Measurements from ENCODE around the gene ADGRL1.

ADGRL1 gene

GRCh38 chr19:14135985-14136508 lies 69.9 kb downstream of the ADGRL1 start:
- DNase-seq = peak; percentile 44

GRCh38 chr19:14135355-14135754 lies 70.6 kb downstream of the ADGRL1 start:
- DNase-seq = no peak

- DNase-seq = no peak
Observed at GRCh38 chr19:14127929-14128509, 78.0 kb downstream of the ADGRL1 start.

DNA sequence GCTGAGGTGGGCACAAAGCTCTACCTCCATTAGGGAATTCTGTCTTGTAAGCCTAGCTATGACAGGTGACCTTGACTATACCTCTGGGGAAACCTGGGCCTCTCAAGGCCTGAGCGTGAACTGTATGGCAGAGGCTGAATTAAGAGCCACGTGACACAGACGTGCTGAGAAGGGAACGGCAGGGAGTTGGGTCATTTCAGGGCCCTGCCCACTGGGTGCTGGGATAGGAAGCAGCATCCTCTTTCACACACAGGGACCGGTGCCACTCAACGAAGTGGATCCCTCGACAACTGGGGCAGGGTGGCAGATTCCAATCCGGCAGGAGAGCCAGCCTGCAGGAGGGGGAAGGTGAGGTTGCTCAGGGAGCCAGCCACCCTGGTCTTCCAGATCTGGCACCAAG lies 78.8 kb downstream of the ADGRL1 start:
- DNase-seq = no peak

- DNase-seq = no peak
Observed at GRCh38 chr19:14122924-14123323, 83.0 kb downstream of the ADGRL1 start.

- no peak for DNase-seq
Observed at GRCh38 chr19:14120497-14120780, 85.5 kb downstream of the ADGRL1 start.

DNA sequence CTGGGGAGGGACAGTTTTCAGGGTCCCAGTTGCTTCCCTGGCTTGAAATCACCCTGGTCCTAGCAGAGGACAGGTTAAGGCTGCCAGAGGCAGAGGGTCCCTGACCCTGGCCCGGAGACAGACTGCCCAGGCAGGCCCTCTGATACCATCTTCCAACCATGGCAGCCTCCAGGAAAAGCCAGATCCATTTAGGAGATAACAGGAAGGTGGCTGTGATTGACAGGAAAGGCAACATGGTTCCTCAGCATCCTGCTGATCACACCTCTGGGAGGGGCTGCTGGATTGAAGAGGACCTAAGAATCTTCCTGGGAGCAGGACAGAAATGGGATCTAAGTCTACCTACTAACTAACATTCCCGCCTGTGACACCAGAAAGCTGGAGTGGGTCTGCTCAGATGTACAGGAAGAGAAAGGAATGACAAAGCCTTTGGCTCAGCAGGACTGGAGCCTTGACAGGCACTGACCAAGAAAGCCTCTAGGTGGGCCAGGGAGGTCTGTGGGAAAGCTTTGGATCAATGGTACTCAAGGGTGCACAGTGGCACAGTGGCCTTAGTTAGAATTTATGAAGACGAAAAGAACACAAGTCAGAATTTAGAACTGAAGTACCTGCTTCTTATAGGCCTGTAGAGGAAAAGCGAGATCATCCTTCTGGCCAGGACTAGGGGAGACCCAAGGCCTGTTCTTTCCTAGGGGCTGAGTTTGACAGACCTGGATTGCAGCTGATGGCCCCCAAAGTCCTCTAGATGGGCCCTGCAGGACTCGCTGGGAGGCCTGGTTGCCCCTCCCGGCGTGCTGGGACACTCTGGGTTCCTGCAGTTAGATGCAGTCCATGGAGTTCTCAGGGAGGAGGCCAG lies 86.1 kb downstream of the ADGRL1 start:
- DNase-seq = no peak

GRCh38 chr19:14119146-14119545 lies 86.8 kb downstream of the ADGRL1 start:
- no peak for DNase-seq

DNA sequence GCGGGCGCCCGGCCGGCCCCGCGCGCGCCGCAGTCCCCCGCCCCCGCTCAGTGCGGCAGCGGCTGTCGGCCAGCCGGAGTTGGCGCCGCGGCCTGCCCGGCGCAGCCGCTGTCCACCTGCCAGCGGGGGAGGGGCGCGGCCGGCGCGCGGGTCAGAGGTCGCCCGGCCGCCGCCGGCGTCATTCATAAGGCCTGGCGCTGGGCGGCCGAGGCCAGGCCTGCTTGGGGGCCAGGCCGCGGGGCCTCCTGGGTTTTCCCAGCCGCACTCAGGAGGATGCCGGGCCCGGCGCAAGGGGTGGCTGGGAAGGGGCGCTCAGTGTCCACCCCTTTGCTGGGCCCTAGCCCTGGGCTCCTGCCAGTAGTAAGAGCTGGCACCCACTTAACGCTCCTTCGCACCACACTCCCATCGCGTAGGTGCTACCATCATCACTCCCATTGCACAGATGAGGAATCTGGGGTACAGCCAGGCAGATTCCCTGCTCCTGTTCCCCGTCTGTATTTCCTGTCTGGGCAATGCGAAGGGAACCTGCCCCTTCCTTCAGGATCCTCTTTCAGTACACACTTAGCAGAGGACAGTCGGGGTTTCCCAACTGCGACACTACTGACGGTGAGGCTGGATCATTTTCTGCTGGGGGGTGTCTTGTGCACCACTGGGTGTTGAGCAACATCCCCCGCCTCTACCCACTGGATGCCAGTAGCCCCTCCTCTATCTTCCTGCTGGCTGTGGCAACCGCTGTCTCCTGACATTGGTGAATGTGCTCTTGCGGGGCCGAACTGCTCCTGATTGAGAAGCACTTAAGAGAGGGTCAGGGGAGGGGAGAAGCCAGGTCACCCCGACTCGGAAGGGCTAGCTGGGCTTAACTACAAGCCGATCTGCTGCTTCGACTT lies 87.6 kb downstream of the ADGRL1 start:
- peak; percentile 93 for DNase-seq

DNA sequence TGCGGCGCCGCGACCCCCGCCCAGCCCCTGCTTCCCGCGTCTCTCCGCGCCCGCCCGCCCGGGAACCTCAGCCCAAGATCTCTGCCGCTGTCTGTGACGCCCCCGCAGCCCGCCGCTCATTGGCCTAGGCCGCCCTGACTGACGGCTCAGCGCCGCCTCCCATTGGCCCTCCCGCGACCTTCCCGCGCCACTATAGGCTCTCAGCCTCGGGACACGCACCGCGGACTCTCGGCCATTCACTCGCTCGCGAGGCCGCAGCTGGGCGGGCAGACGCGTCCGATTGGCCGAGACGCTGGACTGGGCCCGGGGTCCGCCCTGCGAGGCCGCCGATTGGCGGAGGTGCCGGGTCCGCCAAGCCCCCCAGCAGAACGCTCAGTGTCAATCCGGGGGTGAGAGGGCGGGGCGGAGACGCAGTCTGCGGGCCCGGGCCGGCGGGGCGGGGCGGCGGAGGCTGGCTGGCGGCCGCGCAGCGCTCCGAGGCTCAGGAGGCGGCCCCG lies 88.3 kb downstream of the ADGRL1 start, which contains the start of gene PRKACA:
Gene PRKACA (minus strand): TSS at position 95 of the 497 bp plus-strand sequence. CDS start 215 bp downstream, outside the sequence.
- peak; percentile 99 for DNase-seq

- peak; percentile 30 for DNase-seq
Observed at GRCh38 chr19:14116918-14117578, 88.9 kb downstream of the ADGRL1 start.

GRCh38 chr19:14116525-14116917 lies 89.4 kb downstream of the ADGRL1 start:
- DNase-seq = no peak

DNA sequence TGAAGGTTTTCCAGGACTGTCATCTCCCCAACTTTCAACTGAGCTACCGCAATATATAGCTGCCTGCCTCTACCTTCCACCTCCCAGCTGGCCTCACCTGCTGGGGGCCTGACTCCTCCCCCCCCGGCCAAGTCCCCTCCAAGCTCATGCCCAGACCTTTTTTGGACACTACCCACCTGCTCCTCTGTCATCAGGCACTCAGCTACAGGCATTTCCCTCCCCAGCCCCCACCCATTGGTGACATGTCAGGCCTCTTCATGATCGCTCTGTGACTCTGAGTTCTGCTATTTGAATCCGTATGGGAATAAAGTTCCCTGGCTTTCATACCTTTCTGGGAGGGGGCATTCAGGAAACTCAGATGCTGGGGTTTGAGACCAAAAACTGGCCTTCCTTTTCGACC lies 90.2 kb downstream of the ADGRL1 start:
- no peak for DNase-seq

- DNase-seq = peak; percentile 28
Observed at GRCh38 chr19:14114854-14115253, 91.1 kb downstream of the ADGRL1 start.

DNA sequence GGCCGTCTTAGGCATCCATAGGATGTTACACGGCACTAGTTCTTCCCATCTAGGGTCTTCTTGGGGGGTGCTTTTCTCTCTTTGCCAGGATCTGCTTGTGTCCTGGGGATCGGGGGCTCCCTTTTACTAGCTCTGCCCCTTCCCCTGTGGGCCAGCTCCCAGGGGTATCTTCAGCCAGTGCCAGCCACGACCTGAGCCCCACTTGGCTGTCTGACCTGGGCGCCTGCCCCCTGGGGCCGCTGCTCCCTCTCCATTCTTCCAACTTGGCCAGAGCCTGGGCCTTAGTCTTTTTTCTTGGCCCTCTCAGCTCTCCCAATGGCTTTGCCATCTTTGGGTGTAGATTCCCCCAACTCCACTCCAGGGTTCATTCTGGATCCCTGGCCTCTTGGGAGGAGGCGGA lies 91.5 kb downstream of the ADGRL1 start:
- no peak for DNase-seq

GRCh38 chr19:14113762-14114414 lies 92.1 kb downstream of the ADGRL1 start:
- no peak for DNase-seq

GRCh38 chr19:14112809-14113385 lies 93.1 kb downstream of the ADGRL1 start:
- DNase-seq = no peak

DNA sequence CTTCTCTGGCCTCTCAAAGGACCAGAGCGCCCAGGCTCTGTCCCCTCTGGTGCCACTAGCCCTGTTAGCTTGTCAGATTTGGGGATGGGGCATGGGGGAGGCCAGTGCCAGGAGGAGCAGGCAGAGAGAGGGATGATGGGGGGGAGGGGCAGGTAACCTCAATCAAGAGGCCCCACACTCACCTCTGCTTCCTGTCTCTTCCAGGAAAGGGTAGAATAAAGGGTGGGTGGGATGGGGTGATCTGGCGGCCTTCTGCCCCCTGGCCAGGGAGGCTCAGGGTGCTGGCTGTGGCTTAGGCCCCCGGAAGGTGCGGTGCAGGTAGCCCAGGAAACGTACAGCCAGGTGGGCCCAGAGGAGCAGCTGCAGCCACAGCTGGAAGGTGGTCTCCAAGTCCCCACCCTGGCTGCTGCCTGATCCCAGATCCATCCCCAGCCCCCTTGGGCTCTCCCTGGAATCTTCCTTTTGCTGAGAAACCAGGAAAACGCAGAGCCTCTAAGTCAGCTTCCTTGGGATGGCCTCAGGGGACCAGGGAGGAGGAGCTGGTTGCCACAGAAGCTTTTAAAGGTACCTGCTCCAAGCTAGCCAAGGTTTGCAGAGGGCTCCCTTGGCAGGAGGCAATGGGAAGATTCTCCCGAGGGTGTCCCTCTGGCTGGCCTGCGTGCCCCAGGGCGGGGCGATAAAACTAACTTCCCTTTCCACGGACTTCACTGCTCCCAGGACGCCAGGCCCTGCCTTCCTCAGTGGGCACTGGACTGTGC lies 93.7 kb downstream of the ADGRL1 start:
- no peak for DNase-seq

GRCh38 chr19:14111486-14111885 lies 94.5 kb downstream of the ADGRL1 start:
- DNase-seq = no peak

GRCh38 chr19:14110650-14111049 lies 95.3 kb downstream of the ADGRL1 start:
- no peak for DNase-seq

Measured in NCI-H146 (cell line).